HEK293T (cell line): ENCODE results near the gene KIR2DL3.
"Not testable (repeated sequence)": the region's sequence is repeated elsewhere in the genome, so short reads cannot be mapped to it uniquely, and the experiment has no call there.

Experiments used
- CTCF ChIA-PET: fragments of 350-600 bp; formaldehyde crosslinking; extraction: SDS; loops from one replicate; lab custom pipeline; 2021; ENCODE audit warnings: antibody characterized with exemption, inconsistent platforms; lab: Yijun Ruan, JAX
- POLR2A ChIA-PET: fragments of 350-600 bp; formaldehyde crosslinking; extraction: SDS; loops from one replicate; lab custom pipeline; 2020; ENCODE audit warnings: antibody characterized with exemption, inconsistent platforms; lab: Yijun Ruan, JAX
- DNase-seq: peaks from one replicate; pipeline ENCODE4 v3.0.0; 2012; ENCODE audit warnings: mixed read lengths; ENCODE audit errors: extremely low spot score
- ARNT ChIP-seq: fragments of 450-650 bp; IDR thresholded peaks from 2 replicates; pipeline ENCODE4 v1.6.1; 2017; ENCODE audit warnings: mild to moderate bottlenecking
- BHLHE40 ChIP-seq: fragments of 450-650 bp; IDR thresholded peaks from 2 replicates; pipeline ENCODE4 v1.6.1; 2016; ENCODE audit warnings: mild to moderate bottlenecking, moderate library complexity, borderline replicate concordance
- CTBP1 ChIP-seq: fragments of 450-650 bp; IDR thresholded peaks from 2 replicates; pipeline ENCODE4 v1.6.1; 2016; ENCODE audit warnings: borderline replicate concordance
- ELF4 ChIP-seq: fragments of 450-650 bp; IDR thresholded peaks from 2 replicates; pipeline ENCODE4 v1.6.1; 2017; ENCODE audit warnings: antibody characterized with exemption
- FOXA1 ChIP-seq: fragments of 450-650 bp; IDR thresholded peaks from 2 replicates; pipeline ENCODE4 v1.6.1; 2016; ENCODE audit warnings: mild to moderate bottlenecking
- FOXK2 ChIP-seq: fragments of 450-650 bp; IDR thresholded peaks from 2 replicates; pipeline ENCODE4 v1.6.1; 2016; ENCODE audit warnings: mild to moderate bottlenecking
- FOXM1 ChIP-seq: fragments of 450-650 bp; IDR thresholded peaks from 2 replicates; pipeline ENCODE4 v1.6.1; 2017; ENCODE audit warnings: mild to moderate bottlenecking, borderline replicate concordance
- HDGF ChIP-seq: fragments of 450-650 bp; IDR thresholded peaks from 2 replicates; pipeline ENCODE4 v1.6.1; 2017; ENCODE audit warnings: antibody characterized with exemption, borderline replicate concordance
- L3MBTL2 ChIP-seq: fragments of 450-650 bp; conservative IDR thresholded peaks from 2 replicates; pipeline ENCODE4 v1.6.1; 2016; ENCODE audit warnings: mild to moderate bottlenecking
- LEF1 ChIP-seq: fragments of 450-650 bp; IDR thresholded peaks from 2 replicates; pipeline ENCODE4 v1.6.1; 2017; ENCODE audit warnings: mild to moderate bottlenecking, borderline replicate concordance
- NFRKB ChIP-seq: fragments of 450-650 bp; IDR thresholded peaks from 2 replicates; pipeline ENCODE4 v1.6.1; 2016; ENCODE audit warnings: mild to moderate bottlenecking, moderate library complexity
- PKNOX1 ChIP-seq: fragments of 450-650 bp; IDR thresholded peaks from 2 replicates; pipeline ENCODE4 v1.6.1; 2016
- SP1 ChIP-seq: fragments of 450-650 bp; IDR thresholded peaks from 2 replicates; pipeline ENCODE4 v1.6.1; 2017
- SUZ12 ChIP-seq: fragments of 450-650 bp; IDR thresholded peaks from 2 replicates; pipeline ENCODE4 v1.6.1; 2016; ENCODE audit warnings: mild to moderate bottlenecking
- TARDBP ChIP-seq: fragments of 450-650 bp; IDR thresholded peaks from 2 replicates; pipeline ENCODE4 v1.6.1; 2016
- ZNF384 ChIP-seq: fragments of 450-650 bp; IDR thresholded peaks from 2 replicates; pipeline ENCODE4 v1.6.1; 2016

The KIR2DL3 gene

GRCh38 chr19:54738306-54738705, at the start of gene KIR2DL3:
Gene KIR2DL3 (plus strand): TSS chr19:54738513. CDS start chr19:54738546, 33 bp downstream.
- CTCF ChIA-PET, POLR2A ChIA-PET, DNase-seq: not testable (repeated sequence)

GRCh38 chr19:54691582-54692297, 46.6 kb upstream of the KIR2DL3 start:
- CTCF ChIA-PET = no interaction called here
- TF ChIP-seq SP1 = no peak
- TF ChIP-seq L3MBTL2 = no peak
- no peak for TF ChIP-seq PKNOX1
- no peak for TF ChIP-seq TARDBP
- no peak for TF ChIP-seq FOXM1
- no peak for TF ChIP-seq ELF4
- TF ChIP-seq ARNT = no peak
- no peak for TF ChIP-seq SUZ12
- TF ChIP-seq BHLHE40 = no peak
- no peak for TF ChIP-seq NFRKB
- TF ChIP-seq FOXK2 = no peak
- TF ChIP-seq HDGF = no peak
- no peak for TF ChIP-seq CTBP1
- TF ChIP-seq FOXA1 = no peak
- TF ChIP-seq ZNF384 = no peak
- TF ChIP-seq LEF1 = no peak
- DNase-seq = no peak
- POLR2A ChIA-PET = no interaction called here

GRCh38 chr19:54692298-54692615, 46.1 kb upstream of the KIR2DL3 start:
- TF ChIP-seq TARDBP = no peak
- TF ChIP-seq HDGF = no peak
- TF ChIP-seq ELF4 = no peak
- TF ChIP-seq PKNOX1 = no peak
- no peak for TF ChIP-seq FOXM1
- TF ChIP-seq BHLHE40 = no peak
- TF ChIP-seq SP1 = no peak
- TF ChIP-seq FOXA1 = no peak
- no peak for TF ChIP-seq L3MBTL2
- no peak for TF ChIP-seq NFRKB
- no peak for TF ChIP-seq FOXK2
- TF ChIP-seq ARNT = no peak
- TF ChIP-seq CTBP1 = no peak
- TF ChIP-seq ZNF384 = no peak
- no peak for TF ChIP-seq SUZ12
- TF ChIP-seq LEF1 = no peak
- ChIA-PET POLR2A (no interaction called here), CTCF (no interaction called here)
- DNase-seq = no peak

- ChIA-PET CTCF (no interaction called here), POLR2A (no interaction called here)
- DNase-seq = no peak
- TF ChIP-seq FOXK2 (no peak), CTBP1 (no peak), NFRKB (no peak), L3MBTL2 (no peak), FOXA1 (no peak), FOXM1 (no peak), BHLHE40 (no peak), HDGF (no peak), SUZ12 (no peak), PKNOX1 (no peak), SP1 (no peak), ARNT (no peak), LEF1 (no peak), ZNF384 (no peak), ELF4 (no peak), TARDBP (no peak)
These were observed 43.7 kb upstream of the KIR2DL3 start for GRCh38 chr19:54694648-54695047.

GRCh38 chr19:54696117-54696548, 42.2 kb upstream of the KIR2DL3 start:
- ChIA-PET CTCF (no interaction called here), POLR2A (no interaction called here)
- no peak for DNase-seq

More at GRCh38 chr19:54696117-54696548, 42.2 kb upstream of the KIR2DL3 start:
- TF ChIP-seq LEF1 (no peak), CTBP1 (no peak), SP1 (no peak), BHLHE40 (no peak), ELF4 (no peak), PKNOX1 (no peak), ARNT (no peak), TARDBP (no peak), HDGF (no peak), FOXA1 (no peak), NFRKB (no peak), FOXM1 (no peak), FOXK2 (no peak)
